Keratinocyte (primary cell): ENCODE measurements around the gene TMEM132C.

Experiments used
- EZH2 ChIP-seq: IDR thresholded peaks from one replicate; pipeline ENCODE4 v1.6.1; 2012; ENCODE audit warnings: inconsistent platforms, mild to moderate bottlenecking, low read length, moderate library complexity
- TF ChIP-seq, protein P1 (sequence below), 3 experiments: IDR thresholded peaks in 1 of 3; conservative IDR thresholded peaks in 1 of 3; optimal IDR thresholded peaks in 1 of 3; 2 replicates in 2 of 3; 3 replicates in 1 of 3; pipeline versions ENCODE3 to v1.5.1; 2011; ENCODE audit warnings: low read length in 3 of 3, mild to moderate bottlenecking in 3 of 3, moderate library complexity in 2 of 3, control low read depth in 1 of 3, inconsistent platforms in 1 of 3; ENCODE audit not compliant: insufficient read depth in 2 of 3; ENCODE audit errors: extremely low read depth in 1 of 3

DNA sequence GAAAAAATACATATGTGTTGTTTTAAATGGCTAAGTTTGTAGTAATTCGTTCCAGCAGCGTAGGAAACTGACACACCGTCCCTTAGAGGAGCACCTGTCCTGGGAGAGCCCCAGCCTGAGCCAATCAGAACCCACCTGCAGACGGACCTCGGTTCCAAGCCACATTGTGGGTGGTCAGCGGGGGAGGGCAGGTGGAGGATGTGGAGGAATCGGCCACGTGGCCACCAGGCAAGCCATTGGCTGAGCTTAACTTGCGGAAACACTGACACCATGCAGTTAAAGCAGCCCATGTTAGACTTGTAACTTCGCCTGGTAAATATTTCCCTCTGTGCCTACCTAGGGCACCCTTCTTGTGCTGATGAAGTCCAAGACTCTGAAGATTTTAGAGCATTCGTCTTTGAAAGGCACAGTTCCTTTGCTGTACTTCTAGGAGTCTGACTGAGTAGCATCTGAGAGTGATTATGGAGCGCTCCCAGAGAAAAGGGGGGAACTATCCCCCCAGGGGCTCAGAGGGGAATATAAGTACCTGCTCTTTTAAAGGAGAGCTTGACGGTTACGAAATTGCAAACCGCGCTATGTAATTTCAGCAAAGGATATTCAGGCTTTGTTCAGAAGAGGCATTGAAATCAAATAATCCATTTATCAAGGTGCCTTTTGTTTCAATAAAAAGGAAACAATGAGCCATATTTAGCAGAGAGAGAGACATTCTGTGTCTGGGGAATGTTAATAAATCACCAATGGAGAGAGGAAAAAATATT, 135.7 kb downstream of the TMEM132C start:
- TF ChIP-seq, protein P1, sequence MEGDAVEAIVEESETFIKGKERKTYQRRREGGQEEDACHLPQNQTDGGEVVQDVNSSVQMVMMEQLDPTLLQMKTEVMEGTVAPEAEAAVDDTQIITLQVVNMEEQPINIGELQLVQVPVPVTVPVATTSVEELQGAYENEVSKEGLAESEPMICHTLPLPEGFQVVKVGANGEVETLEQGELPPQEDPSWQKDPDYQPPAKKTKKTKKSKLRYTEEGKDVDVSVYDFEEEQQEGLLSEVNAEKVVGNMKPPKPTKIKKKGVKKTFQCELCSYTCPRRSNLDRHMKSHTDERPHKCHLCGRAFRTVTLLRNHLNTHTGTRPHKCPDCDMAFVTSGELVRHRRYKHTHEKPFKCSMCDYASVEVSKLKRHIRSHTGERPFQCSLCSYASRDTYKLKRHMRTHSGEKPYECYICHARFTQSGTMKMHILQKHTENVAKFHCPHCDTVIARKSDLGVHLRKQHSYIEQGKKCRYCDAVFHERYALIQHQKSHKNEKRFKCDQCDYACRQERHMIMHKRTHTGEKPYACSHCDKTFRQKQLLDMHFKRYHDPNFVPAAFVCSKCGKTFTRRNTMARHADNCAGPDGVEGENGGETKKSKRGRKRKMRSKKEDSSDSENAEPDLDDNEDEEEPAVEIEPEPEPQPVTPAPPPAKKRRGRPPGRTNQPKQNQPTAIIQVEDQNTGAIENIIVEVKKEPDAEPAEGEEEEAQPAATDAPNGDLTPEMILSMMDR (optimal IDR thresholded peaks at IDR 0.05 in 1 of 3, IDR thresholded peaks at IDR 0.05 in 1 of 3, conservative IDR thresholded peaks at IDR 0.05 in 1 of 3; ENCODE audit: extremely low read depth in 1 of 3, insufficient read depth in 2 of 3, low read length in 3 of 3): no peak
- no peak for TF ChIP-seq EZH2
